DLD1 (cell line): ENCODE data around the gene PAF1.

ENCODE experiments used
- in situ Hi-C: cut with HindIII; loops from 2 replicates; pipeline ENCODE4 v1.10.0; 2017; ENCODE audit warnings: low sequenced_read_pairs

PAF1 gene

DNA sequence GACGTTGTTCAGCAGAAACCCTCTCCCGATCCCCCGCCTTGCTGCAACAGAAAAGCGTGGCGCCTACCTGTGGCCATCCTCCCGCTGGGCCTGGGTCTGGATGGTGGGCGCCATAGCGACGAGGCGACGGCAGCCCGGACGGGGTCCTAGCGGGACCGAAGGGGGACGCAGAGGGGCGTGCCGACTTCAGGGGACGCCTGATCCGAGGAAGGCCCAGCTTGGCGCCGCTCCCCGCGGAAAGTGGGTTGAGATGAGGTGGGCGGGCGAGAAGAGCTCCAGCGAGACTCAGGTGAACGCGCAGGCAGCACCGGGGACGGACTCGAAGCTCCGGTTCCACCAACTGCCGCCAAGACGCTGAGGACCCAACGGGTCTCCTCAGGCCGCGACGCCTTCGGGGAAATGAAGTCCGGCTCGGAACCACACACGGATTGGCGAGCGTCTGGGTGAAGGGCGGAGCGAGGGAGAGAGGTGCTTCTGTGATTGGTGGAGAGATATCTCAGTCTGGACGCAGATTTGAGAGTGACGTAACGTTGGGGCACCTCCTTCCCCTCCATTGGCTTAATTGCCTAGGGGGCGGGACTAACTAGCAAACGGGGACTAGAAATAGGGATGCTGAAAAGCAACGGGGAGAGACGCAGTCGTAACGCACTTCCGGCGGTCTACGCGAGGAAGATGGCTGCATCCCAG, at the start of gene PAF1, which contains the start of gene MED29:
TSS of gene PAF1 (minus strand) at position 356 of the 687 bp plus-strand sequence. CDS start at position 114, 242 bp downstream.
TSS of gene MED29 (plus strand) at position 628 of the 687 bp plus-strand sequence. CDS start at position 673, 45 bp downstream.
- in situ Hi-C loops = no loop called here

GRCh38 chr19:39438270-39438934, 47.5 kb upstream of the PAF1 start:
- in situ Hi-C loops = no loop called here

- in situ Hi-C loops = no loop called here
Measured at GRCh38 chr19:39436350-39436716, 45.4 kb upstream of the PAF1 start.

GRCh38 chr19:39435499-39436349, 44.8 kb upstream of the PAF1 start, which contains the start of gene RPS16:
Gene RPS16 (minus strand): TSS chr19:39435949. CDS start chr19:39435895, 54 bp downstream.
- in situ Hi-C loops = no loop called here

DNA sequence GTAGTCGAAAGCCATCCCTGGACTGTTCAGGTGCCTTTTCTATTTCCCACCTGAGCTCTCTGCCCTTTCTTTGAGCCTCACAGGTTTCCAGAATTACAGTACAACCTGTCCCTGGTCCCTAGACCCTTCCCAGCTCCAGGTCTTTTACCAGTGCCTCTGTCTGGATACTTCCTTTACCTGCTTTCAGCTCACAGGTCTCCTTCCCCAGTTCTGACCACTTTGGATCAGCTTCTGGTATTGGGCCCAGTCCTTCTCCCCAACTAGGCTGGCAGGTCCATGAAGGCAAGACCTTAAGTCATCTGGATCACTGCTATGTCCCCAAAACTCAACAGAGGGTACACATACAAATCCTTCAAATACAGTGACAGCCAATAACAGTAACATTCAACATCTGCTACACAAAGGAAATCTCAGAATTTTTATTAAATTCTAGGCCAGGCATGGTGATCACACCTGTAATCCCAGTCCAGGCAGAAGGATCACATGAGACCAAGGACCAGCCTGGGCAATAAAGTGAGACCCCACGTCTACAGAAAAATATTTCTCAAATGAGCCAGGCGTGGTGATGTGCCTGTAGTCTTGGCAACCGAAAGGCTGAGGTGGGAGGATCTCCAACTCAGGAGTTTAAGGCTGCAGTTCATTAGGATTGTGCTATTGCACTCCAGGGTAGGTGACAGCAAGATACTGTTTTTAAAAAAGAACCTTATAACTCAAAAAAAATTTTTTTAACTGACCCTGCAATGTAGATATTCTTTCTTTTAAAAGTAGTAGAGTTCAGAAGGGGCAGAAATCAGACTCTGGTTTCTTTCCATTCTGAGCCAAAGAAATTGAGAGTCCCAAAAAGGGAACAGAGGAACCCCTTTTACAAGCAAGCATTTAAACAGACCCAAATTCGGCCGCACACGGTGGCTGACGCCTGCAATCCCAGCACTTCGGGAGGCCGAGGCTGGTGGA, 43.5 kb upstream of the PAF1 start:
- in situ Hi-C loops = no loop called here

DNA sequence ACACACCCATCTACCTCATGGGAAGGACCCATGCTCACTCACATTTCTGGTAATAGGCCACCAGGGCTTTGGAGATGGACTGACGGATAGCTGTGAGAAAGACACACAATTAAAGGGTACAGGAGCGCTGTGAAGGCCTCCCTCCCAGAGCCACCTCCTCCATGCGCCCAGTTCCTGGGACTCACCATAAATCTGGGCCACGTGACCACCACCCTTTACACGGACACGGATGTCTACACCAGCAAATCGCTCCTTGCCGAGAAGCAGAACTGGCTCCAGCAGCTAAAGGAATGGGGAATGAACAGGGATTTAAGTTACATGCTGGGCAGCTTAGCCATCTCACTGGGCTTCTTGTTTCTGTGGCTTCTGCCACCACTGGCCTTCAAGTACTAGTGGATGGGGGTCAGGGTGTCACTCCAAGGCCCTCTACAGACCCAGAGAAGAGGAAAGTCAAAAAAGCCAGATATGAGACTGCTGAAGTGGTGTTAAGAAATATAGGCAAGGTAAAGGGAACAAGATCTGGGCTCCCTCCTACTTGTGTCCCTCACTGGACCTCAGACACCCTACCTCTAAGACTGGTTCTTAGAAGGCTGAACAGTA, 42.7 kb upstream of the PAF1 start:
- in situ Hi-C loops = no loop called here

- in situ Hi-C loops = no loop called here
Measured at GRCh38 chr19:39432677-39433025, 41.7 kb upstream of the PAF1 start.

- in situ Hi-C loops = no loop called here
Measured at GRCh38 chr19:39430675-39431593, 40.0 kb upstream of the PAF1 start.

- in situ Hi-C loops = no loop called here
Measured at GRCh38 chr19:39428283-39429112, 37.6 kb upstream of the PAF1 start.

- in situ Hi-C loops = no loop called here
Measured at GRCh38 chr19:39427707-39428106, 36.8 kb upstream of the PAF1 start.

DNA sequence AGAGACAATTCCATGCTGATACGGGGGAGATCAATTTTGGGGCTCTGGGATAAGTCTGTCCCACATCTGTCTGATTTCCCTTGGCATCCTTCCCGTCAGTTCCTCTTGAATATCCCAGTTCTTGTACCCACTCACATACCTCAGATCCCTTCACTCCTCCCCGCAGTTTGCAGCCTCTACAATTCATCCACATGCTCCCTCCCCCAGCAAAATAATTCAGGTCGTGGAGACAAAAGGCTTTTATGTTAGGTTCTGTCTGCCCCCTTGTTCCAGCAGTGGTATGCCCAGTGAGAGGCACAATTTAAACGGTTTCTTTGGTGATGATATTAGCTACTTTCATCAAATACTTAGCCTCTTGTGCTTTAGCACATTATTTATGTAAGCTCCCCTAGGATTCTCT, 35.3 kb upstream of the PAF1 start:
- in situ Hi-C loops = no loop called here

GRCh38 chr19:39425744-39426143, 34.8 kb upstream of the PAF1 start:
- in situ Hi-C loops = no loop called here

DNA sequence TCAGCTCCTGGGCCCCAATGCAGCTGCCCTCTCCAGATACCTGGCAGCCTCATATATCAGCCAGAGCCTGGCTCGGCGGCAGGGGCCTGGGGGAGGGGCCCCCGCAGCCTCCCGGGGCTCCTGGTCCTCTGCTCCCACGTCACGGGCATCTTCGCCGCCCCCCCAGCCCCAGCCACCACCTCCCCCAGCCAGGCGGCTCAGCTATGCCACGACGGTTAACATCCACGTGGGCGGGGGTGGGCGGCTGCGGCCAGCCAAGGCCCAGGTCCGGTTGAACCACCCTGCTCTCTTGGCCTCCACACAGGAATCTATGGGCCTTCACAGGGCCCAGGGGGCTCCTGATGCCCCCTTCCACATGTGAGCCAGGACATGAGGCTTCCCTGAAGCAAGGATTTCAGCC, 34.0 kb upstream of the PAF1 start:
- in situ Hi-C loops = no loop called here

DNA sequence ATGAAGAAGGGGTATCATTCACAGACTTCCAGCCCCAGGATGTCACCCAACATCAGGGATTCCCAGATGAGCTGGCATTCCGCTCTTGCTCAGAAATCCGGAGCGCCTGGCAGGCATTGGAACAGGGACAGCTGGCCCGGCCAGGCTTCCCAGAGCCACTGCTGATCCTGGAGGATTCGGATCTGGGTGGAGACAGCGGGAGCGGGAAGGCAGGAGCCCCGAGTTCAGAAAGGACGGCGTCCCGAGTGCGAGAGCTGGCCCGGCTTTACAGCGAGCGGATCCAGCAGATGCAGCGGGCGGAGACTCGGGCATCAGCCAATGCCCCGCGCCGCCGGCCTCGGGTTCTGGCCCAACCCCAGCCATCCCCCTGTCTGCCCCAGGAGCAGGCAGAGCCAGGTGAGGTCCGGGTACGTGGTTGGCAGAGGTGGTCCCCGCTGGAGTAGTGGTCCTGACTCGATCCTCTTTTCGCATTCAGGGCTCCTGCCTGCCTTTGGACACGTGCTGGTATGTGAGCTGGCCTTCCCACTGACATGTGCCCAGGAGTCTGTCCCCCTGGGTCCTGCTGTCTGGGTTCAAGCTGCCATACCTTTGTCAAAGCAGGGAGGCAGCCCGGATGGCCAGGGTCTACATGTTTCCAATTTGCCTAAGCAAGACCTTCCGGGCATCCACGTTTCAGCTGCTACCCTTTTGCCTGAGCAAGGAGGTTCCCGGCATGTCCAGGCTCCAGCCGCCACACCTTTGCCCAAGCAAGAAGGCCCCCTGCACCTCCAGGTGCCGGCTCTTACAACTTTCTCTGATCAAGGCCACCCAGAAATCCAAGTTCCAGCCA, 32.6 kb upstream of the PAF1 start:
- in situ Hi-C loops = no loop called here

DNA sequence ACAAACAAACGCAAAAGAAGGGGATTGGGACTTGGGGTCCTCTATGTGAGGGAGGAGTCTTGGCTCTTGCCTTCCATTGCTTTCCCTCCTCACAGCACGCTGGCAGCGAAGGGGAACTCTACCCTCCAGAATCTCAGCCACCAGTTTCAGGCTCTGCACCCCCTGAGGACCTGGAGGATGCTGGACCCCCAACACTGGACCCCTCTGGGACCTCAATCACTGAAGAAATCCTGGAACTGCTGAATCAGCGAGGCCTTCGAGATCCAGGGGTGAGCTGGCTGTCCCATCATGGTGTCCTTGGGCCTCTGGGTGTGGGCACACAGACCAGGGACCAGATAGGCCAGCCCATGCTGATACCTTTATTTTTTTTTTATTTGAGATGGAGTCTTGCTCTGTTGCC, 31.1 kb upstream of the PAF1 start:
- in situ Hi-C loops = no loop called here

GRCh38 chr19:39420769-39421168, 29.9 kb upstream of the PAF1 start:
- in situ Hi-C loops = no loop called here

DNA sequence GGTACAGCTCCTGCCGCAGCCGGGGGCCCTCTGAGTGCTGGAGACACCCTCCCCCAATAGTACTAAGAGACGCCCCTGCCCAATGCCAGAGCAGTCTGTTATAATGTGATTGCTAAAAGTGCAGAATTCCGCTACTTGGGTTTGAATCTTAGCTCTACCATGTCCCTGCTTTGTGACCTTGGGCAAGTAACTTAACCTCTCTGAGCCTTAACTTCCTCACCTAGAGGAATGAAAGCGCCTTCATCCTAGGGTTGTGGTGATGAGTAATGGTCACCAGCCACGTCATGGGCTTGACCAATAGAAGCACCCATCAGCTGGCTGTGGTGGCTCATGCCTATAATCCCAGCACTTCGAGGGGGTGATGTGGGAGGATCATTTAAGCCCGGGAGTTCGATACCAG, 28.1 kb upstream of the PAF1 start:
- in situ Hi-C loops = no loop called here
